ENCODE results near the gene ACTR10. TPM values are rescaled to one million over a fixed set of nuclear protein-coding genes. Genes with fewer than 3 reads are reported as not detected.

ACTR10 gene
- total RNA-seq, 1 donor from 2014 or later, result 57.5 TPM

GRCh38 chr14:58216544-58216943, 16.6 kb downstream of the ACTR10 start:
- Mint-ChIP-seq H3K36me3 (ENCODE audit: insufficient read depth) (peaks cover 21% of the 10 kb centered on the region), H3K4me3 (ENCODE audit: low read depth) (no peak overlapping the region), H3K27ac (no peak overlapping the region), H3K27me3 (no peaks in the 10 kb centered on the region), H3K9me3 (ENCODE audit: low read depth) (peaks cover 3% of the 10 kb centered on the region), H3K4me1 (ENCODE audit: low read depth) (no peaks in the 10 kb centered on the region)
- no peak for TF ChIP-seq CTCF (IDR thresholded peaks at IDR 0.05; ENCODE audit: unreplicated experiment)
- no peak for DNase-seq (ENCODE audit: low spot score, unreplicated experiment)

GRCh38 chr14:58227096-58227819, 27.3 kb downstream of the ACTR10 start:
- Mint-ChIP-seq H3K9me3 (ENCODE audit: low read depth) (peaks cover 3% of the 10 kb centered on the region), H3K36me3 (ENCODE audit: insufficient read depth) (peaks cover 12% of the 10 kb centered on the region), H3K4me3 (ENCODE audit: low read depth) (no peak overlapping the region), H3K27ac (no peak overlapping the region), H3K4me1 (ENCODE audit: low read depth) (no peaks in the 10 kb centered on the region), H3K27me3 (no peaks in the 10 kb centered on the region)
- no peak for DNase-seq (ENCODE audit: low spot score, unreplicated experiment)
- TF ChIP-seq CTCF (IDR thresholded peaks at IDR 0.05; ENCODE audit: unreplicated experiment), result no peak

- Mint-ChIP-seq H3K27ac (no peak overlapping the region), H3K27me3 (no peaks in the 10 kb centered on the region), H3K4me3 (ENCODE audit: low read depth) (no peak overlapping the region), H3K9me3 (ENCODE audit: low read depth) (no peaks in the 10 kb centered on the region), H3K36me3 (ENCODE audit: insufficient read depth) (no peaks in the 10 kb centered on the region), H3K4me1 (ENCODE audit: low read depth) (peaks cover 4% of the 10 kb centered on the region)
- TF ChIP-seq CTCF (IDR thresholded peaks at IDR 0.05; ENCODE audit: unreplicated experiment), result no peak
- DNase-seq (ENCODE audit: low spot score, unreplicated experiment), result no peak
Measured at GRCh38 chr14:58238252-58239243, 38.6 kb downstream of the ACTR10 start.

- Mint-ChIP-seq H3K27me3 (no peaks in the 10 kb centered on the region), H3K4me3 (ENCODE audit: low read depth) (no peak overlapping the region), H3K27ac (no peak overlapping the region), H3K4me1 (ENCODE audit: low read depth) (peaks cover 10% of the 10 kb centered on the region), H3K36me3 (ENCODE audit: insufficient read depth) (no peaks in the 10 kb centered on the region), H3K9me3 (ENCODE audit: low read depth) (no peaks in the 10 kb centered on the region)
- DNase-seq (ENCODE audit: low spot score, unreplicated experiment), result peak; percentile 65
- TF ChIP-seq CTCF (IDR thresholded peaks at IDR 0.05; ENCODE audit: unreplicated experiment), result no peak
Measured at GRCh38 chr14:58239244-58240195, 39.6 kb downstream of the ACTR10 start.

Measured in progenitor cell of endocrine pancreas (in vitro differentiated cells).